ENCODE data around the gene MYO1E. TPM values are rescaled to one million over a fixed set of nuclear protein-coding genes. Genes with fewer than 3 reads are reported as not detected.

MYO1E gene
- total and polyA plus RNA-seq, 2 of the 4 experiments (the other 2 are of a cell fraction): 13.4 to 37.3 TPM

DNA sequence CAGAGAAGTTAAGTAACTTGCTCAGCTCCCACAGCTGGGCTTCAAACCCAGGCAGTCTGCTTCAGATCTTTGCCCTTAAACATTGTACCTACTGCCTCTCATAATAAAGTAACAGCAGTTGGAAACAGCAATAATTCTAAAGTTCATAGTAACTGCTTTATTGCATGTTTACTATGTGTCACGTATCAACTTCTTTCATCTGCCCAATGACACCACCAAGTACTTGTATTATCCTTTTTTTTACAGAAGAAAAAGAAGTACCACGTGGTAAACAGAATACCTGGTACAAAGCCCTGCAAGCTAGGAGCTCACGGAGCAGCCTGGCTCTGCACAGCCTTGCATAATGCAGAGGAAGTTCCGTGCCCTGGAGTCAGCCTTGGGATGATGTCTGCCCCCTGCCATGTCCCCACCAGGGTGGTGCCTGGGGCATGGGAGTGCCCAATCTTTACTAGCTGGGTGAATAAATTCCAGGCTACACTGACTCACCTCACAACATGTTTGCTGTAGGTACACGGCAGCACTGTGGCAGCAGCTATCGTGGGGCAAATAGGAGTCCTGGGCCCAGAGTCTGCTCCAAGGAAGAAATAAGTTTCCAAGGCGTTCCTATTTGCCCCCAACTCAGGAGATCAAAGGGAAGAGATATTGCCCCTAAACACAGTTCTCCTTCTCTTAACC, 88.8 kb downstream of the MYO1E start:
- Histone ChIP-seq H3K4me2 (ENCODE audit: low read depth, low read length) (no peak overlapping the region), H3K27me3 (ENCODE audit: control insufficient read depth, insufficient read depth, low read length) (no peaks in the 10 kb centered on the region), H3K14ac (replicated peaks; ENCODE audit: low read depth, low read length) (no peak overlapping the region), H4K91ac (ENCODE audit: insufficient read depth, low read depth, low read length) (no peak overlapping the region), H2BK5ac (ENCODE audit: low read depth, low read length, poor library complexity, severe bottlenecking) (no peak overlapping the region), H2BK120ac (ENCODE audit: low read depth, low read length) (no peak overlapping the region), H3K4me3 (ENCODE audit: insufficient read depth, low read depth, low read length) (no peak overlapping the region), H3K18ac (ENCODE audit: low read depth, low read length) (no peak overlapping the region), H3K9me3 (ENCODE audit: control insufficient read depth, insufficient read depth, low read length) (no peaks in the 10 kb centered on the region), H4K5ac (ENCODE audit: low read depth, low read length) (no peak overlapping the region), H2AK9ac (replicated peaks; ENCODE audit: low read depth, low read length, poor library complexity) (no peak overlapping the region), H4K20me1 (ENCODE audit: insufficient read depth, low read length) (0 out of 2 replicates have a peak, but pooled peaks cover 8% of the 10 kb centered on the region), H3K23ac (ENCODE audit: low read depth, low read length) (no peak overlapping the region), H2BK20ac (ENCODE audit: low read depth, low read length) (no peak overlapping the region), H4K8ac (ENCODE audit: low read depth in 2 of 2, low read length in 2 of 2) (no peak overlapping the region), H2AFZ (replicated peaks; ENCODE audit: low read length, poor library complexity) (no peak overlapping the region), H3K79me1 (ENCODE audit: low read depth in 1 of 2, low read length in 2 of 2) (peaks cover 50 to 59% of the 10 kb centered on the region in 2 experiments), H3K27ac (ENCODE audit: insufficient read depth, low read length) (no peak overlapping the region), H3K4ac (ENCODE audit: low read depth, low read length) (no peak overlapping the region), H3K9ac (ENCODE audit: low read depth, low read length) (no peak overlapping the region), H3K4me1 (ENCODE audit: control insufficient read depth, insufficient read depth, low read length) (peaks cover 2% of the 10 kb centered on the region; the same call in 1 of the 2 replicates), H3K56ac (ENCODE audit: extremely low read depth, insufficient read depth, low read length) (no peak overlapping the region), H3K9me1 (ENCODE audit: insufficient read depth, low read length) (peaks cover 16% of the 10 kb centered on the region), H3K36me3 (ENCODE audit: control insufficient read depth, insufficient read depth, low read length) (no peaks in the 10 kb centered on the region), H2BK15ac (ENCODE audit: low read depth, low read length) (no peak overlapping the region), H2AK5ac (ENCODE audit: low read depth, low read length) (no peak overlapping the region)
- in situ Hi-C loops (cut with MboI; ENCODE audit: low sequenced_read_pairs) (no loop called here), dilution Hi-C loops (cut with HindIII; ENCODE audit: low sequenced_read_pairs, unreplicated experiment) (no loop called here), intact Hi-C loops (cut with micrococcal nuclease) (no loop called here)
- TF ChIP-seq POLR2A (IDR thresholded peaks at IDR 0.05; ENCODE audit: low read depth, low read length) (no peak), RFX5 (IDR thresholded peaks at IDR 0.05; ENCODE audit: low read depth, low read length) (no peak), FOS (IDR thresholded peaks at IDR 0.05; ENCODE audit: low read depth, low read length) (no peak), BHLHE40 (IDR thresholded peaks at IDR 0.05; ENCODE audit: low read depth, low read length) (no peak), CHD1 (IDR thresholded peaks at IDR 0.05; ENCODE audit: low read depth, low read length) (no peak), SMC3 (IDR thresholded peaks at IDR 0.05; ENCODE audit: low read depth, low read length) (no peak), MXI1 (IDR thresholded peaks at IDR 0.05; ENCODE audit: borderline replicate concordance, low read depth, low read length) (no peak), MAFK (IDR thresholded peaks at IDR 0.05; ENCODE audit: low read depth, low read length) (no peak)
- TF ChIP-seq, protein P1, sequence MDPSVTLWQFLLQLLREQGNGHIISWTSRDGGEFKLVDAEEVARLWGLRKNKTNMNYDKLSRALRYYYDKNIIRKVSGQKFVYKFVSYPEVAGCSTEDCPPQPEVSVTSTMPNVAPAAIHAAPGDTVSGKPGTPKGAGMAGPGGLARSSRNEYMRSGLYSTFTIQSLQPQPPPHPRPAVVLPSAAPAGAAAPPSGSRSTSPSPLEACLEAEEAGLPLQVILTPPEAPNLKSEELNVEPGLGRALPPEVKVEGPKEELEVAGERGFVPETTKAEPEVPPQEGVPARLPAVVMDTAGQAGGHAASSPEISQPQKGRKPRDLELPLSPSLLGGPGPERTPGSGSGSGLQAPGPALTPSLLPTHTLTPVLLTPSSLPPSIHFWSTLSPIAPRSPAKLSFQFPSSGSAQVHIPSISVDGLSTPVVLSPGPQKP (IDR thresholded peaks at IDR 0.05; ENCODE audit: borderline replicate concordance, low read depth, low read length): no peak
- TF ChIP-seq, protein P2, sequence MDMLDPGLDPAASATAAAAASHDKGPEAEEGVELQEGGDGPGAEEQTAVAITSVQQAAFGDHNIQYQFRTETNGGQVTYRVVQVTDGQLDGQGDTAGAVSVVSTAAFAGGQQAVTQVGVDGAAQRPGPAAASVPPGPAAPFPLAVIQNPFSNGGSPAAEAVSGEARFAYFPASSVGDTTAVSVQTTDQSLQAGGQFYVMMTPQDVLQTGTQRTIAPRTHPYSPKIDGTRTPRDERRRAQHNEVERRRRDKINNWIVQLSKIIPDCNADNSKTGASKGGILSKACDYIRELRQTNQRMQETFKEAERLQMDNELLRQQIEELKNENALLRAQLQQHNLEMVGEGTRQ (IDR thresholded peaks at IDR 0.05; ENCODE audit: low read depth, low read length): no peak
- POLR2A ChIA-PET (ENCODE audit: unreplicated experiment): no interaction called here
- no TSS peak for BruUV-seq (replicated peaks)
- no peak for DNase-seq
- WGBS, 2 experiments (ENCODE audit: extremely low coverage in 2 of 2, insufficient read length in 1 of 2): no CpG with 5 or more reads among the region's 7 CpGs
- ATAC-seq (ENCODE audit: low read depth): no peak
- CTCF ChIA-PET: no interaction called here

All from IMR-90 (cell line).